Nephron progenitor cell (in vitro differentiated cells): ENCODE measurements around the gene SLC15A3.
A peak's percentile ranks its signal among the peaks of the same experiment; 100 is the strongest.

Experiments used
- DNase-seq: peaks from one replicate; pipeline ENCODE4 v3.0.0; 2021
- H3K27ac Mint-ChIP-seq: 2 replicates; pipeline ENCODE4 v1.8.0; 2021; ENCODE audit warnings: mild to moderate bottlenecking, moderate library complexity, mixed read lengths
- H3K27me3 Mint-ChIP-seq: 2 replicates; pipeline ENCODE4 v1.8.0; 2021; ENCODE audit warnings: mild to moderate bottlenecking, low read depth, mixed read lengths; ENCODE audit not compliant: poor library complexity
- H3K36me3 Mint-ChIP-seq: 2 replicates; pipeline ENCODE4 v1.8.0; 2021; ENCODE audit warnings: low read depth, mixed read lengths
- H3K4me1 Mint-ChIP-seq: 2 replicates; pipeline ENCODE4 v1.8.0; 2021; ENCODE audit warnings: mixed read lengths
- H3K4me3 Mint-ChIP-seq: 2 replicates; pipeline ENCODE4 v1.8.0; 2021; ENCODE audit warnings: mild to moderate bottlenecking, moderate library complexity, mixed read lengths
- H3K9me3 Mint-ChIP-seq: 2 replicates; pipeline ENCODE4 v1.8.0; 2021; ENCODE audit warnings: mild to moderate bottlenecking, moderate library complexity, mixed read lengths
- TF ChIP-seq, protein P1 (sequence below): fragments of 200-600 bp; sonication (generic); IDR thresholded peaks from 2 replicates; pipeline ENCODE4 v1.5.0; 2021; ENCODE audit warnings: antibody characterized with exemption

The SLC15A3 gene

DNA sequence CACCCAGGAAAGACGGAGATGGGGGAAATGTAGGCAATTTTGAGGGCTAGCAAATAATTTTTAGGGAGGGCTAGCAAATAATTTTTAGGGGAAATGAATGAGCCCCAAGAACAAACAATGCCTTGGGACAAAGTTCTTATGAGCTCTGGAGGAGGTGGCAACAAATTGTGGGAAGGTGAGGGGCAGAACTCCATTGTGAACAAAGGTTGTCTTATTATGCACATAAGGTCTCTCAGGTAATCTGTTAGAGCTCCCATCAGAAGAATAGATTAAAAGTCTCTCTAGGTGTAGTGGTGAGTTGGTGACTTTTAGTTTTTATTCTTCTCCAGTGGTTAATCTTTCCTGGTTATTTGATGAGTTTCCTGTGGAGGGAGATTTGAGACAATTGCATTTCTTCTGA is 43.2 kb downstream of the SLC15A3 start:
- no peak overlapping the region for H3K27ac Mint-ChIP-seq
- peaks cover 35% of the 10 kb centered on the region for H3K27me3 Mint-ChIP-seq
- H3K36me3 Mint-ChIP-seq = no peaks in the 10 kb centered on the region
- H3K9me3 Mint-ChIP-seq = peaks cover 26% of the 10 kb centered on the region
- peaks cover 61% of the 10 kb centered on the region for H3K4me1 Mint-ChIP-seq
- H3K4me3 Mint-ChIP-seq = no peak overlapping the region
- TF ChIP-seq, protein P1, sequence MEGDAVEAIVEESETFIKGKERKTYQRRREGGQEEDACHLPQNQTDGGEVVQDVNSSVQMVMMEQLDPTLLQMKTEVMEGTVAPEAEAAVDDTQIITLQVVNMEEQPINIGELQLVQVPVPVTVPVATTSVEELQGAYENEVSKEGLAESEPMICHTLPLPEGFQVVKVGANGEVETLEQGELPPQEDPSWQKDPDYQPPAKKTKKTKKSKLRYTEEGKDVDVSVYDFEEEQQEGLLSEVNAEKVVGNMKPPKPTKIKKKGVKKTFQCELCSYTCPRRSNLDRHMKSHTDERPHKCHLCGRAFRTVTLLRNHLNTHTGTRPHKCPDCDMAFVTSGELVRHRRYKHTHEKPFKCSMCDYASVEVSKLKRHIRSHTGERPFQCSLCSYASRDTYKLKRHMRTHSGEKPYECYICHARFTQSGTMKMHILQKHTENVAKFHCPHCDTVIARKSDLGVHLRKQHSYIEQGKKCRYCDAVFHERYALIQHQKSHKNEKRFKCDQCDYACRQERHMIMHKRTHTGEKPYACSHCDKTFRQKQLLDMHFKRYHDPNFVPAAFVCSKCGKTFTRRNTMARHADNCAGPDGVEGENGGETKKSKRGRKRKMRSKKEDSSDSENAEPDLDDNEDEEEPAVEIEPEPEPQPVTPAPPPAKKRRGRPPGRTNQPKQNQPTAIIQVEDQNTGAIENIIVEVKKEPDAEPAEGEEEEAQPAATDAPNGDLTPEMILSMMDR = no peak
- no peak for DNase-seq

DNA sequence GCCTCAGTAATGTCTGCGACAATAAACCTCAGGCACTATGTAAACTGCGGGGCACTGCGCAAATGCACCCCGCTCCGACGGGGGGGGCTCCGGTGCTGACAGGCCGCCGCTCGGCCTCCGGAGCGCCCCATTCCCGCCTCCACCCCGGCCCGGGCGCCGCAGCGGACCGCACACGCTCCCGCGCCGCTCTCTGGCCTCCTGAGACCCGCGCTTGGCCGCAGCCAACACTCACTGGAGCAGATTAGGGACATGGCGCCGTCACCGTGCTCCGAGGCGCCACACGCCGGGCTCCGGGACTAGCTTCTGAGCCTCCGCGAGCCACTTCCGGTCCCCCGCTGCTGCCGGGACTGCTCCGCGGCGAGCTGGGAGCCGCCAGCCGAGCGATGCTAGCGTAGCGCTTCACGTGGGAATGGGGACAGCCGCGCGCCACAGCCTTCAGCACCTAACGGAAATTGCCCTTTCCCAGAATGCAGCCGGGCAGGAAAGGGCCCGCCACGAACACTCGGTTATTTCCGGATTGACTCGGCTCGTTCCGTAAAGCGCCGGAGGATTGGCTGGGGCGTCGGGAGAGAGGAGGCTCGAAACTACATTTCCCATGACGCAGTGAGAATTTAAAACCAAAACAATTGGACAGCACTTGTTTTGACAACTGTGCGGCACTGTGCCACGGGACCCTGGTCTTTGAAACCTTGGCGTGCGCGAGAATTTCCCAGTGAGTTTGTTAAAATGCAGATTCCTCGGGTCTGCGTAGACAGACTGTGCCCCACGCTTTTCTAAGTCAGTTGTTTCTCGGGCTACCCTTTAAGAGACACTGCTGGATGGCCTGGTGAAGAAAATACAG is 45.6 kb downstream of the SLC15A3 start, which contains the start of gene PRPF19:
Gene PRPF19, minus strand, starts transcription at position 454 of the 841 bp plus-strand sequence. Its CDS starts 203 bp downstream, at position 251.
- TF ChIP-seq, protein P1 = no peak
- Mint-ChIP-seq H3K4me3 (peak within 1 kb of the TSS; percentile 86), H3K27ac (peak within 1 kb of the TSS; percentile 96), H3K27me3 (peaks cover 35% of the 10 kb centered on the region), H3K9me3 (peaks cover 26% of the 10 kb centered on the region), H3K36me3 (peaks cover 20% of the 10 kb centered on the region), H3K4me1 (peaks cover 40% of the 10 kb centered on the region)
- DNase-seq = peak; percentile 100

DNA sequence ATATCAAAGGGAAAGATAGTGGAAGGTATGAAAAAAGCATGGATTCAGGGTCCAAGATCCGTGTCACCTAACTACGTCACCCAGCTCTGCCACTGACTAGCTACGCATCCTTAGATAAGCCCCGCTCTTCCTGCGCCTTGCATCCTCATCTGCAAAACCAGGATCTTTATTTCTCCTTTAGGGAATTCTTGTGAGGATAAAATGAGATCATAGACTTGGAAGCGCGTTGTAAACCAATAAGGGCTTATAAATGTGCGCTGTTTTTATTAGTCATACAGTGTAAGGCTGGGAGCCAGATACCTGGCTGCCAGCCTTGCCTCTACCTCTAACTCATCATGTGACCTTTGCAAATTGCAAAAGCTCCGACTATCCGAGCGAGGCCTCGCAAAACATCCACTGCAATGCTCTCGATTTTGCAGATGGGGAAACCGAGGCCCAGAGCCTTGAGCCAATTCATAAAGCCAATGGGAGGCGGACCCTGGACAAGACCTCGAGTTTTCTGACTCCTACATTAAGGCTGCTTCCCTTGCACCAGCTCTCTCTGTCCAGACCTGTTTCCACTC is 46.3 kb downstream of the SLC15A3 start:
- Mint-ChIP-seq H3K27me3 (peaks cover 32% of the 10 kb centered on the region), H3K27ac (peak overlapping the region; percentile 63), H3K9me3 (peaks cover 25% of the 10 kb centered on the region), H3K36me3 (peaks cover 28% of the 10 kb centered on the region), H3K4me1 (peaks cover 33% of the 10 kb centered on the region), H3K4me3 (peak overlapping the region; percentile 86)
- no peak for DNase-seq
- TF ChIP-seq, protein P1 = no peak

DNA sequence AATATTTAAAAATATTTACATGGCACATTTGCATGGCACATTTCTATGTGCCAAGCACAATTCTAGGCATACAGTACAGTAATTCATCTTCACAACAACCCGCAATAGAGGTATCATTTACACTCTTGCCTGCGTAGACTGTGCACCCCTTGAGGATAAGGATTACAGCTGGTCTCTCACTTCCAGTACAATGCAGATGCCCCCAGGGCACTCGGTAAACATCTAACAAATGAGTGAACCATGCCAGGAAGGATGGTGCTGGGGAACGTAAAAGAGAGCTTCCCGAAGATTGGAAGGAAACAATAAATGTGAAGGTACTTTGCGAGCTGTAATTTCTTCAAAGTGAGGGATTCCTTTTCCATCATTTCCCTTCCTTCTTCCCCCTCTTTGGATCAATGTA is 46.9 kb downstream of the SLC15A3 start:
- Mint-ChIP-seq H3K27me3 (peaks cover 29% of the 10 kb centered on the region), H3K4me1 (peaks cover 32% of the 10 kb centered on the region), H3K36me3 (peaks cover 33% of the 10 kb centered on the region), H3K4me3 (peak overlapping the region; percentile 86), H3K27ac (peak overlapping the region; percentile 4), H3K9me3 (peaks cover 19% of the 10 kb centered on the region)
- no peak for DNase-seq
- TF ChIP-seq, protein P1 = no peak

DNA sequence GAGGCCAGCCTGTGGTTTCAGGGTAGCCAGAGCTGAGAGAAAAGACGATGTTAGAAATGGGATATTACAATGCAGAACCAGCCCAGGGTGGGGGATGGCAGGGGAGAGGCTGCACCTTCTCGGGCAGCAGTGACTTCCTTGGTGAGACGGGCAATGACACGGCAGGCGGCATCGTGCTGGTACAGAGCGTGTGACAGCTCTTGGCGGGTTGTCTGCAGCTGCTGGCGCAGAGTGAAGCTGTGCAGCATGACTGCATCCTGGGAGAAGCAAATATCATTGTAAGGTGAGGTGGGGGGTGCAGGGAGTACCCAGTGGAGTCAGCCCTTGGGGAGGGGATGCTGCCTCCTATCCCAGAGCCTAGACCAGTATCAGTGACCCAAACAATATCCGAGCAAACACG is 49.4 kb downstream of the SLC15A3 start:
- Mint-ChIP-seq H3K27ac (no peak overlapping the region), H3K4me3 (no peak overlapping the region), H3K27me3 (peaks cover 5% of the 10 kb centered on the region), H3K36me3 (peaks cover 57% of the 10 kb centered on the region), H3K4me1 (peaks cover 32% of the 10 kb centered on the region), H3K9me3 (no peaks in the 10 kb centered on the region)
- TF ChIP-seq, protein P1 = no peak
- no peak for DNase-seq
